ENCODE measurements around the gene DRD3.
A peak's percentile ranks its signal among the peaks of the same experiment; 100 is the strongest.

Gene DRD3

DNA sequence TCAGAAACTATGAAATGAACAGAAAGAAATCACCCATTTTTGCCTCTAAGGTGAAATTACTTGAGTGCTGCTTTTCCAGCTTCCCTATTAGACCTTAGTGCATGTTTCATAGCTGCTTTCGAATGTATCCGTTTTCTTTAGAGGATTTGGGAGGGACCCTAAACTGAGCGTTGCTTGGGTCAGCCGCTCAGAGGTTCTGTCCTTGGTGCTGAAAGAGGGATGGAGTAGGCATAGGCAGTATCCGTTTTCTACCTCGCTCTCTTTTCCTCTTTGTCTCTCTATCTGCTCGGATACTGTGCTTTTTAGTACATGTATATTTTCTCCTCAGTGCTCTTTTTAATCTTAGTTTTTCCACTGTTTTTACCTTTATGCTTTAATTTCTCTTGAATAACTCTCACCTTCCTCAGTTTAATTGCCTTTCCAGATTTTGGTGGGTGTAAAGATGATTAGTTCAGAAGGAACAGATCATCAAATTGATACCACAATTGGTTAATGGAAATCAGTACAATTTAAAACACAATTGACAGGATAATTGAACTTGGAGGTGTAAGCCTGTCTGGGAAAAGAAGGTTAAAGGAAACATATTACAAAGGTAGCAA is at the start of gene DRD3:
Gene DRD3, minus strand, starts transcription at position 283 of the 599 bp plus-strand sequence. CDS start 7,060 bp downstream, outside the sequence.
- no peaks in the 10 kb centered on the region for H3K36me3 ChIP-seq (ENCODE audit: insufficient read depth, low read length)
- H2AFZ ChIP-seq (ENCODE audit: low read depth, low read length) = no peak within 1 kb of the TSS
- H3K9me3 ChIP-seq (ENCODE audit: low read length) = no peaks in the 10 kb centered on the region

DNA sequence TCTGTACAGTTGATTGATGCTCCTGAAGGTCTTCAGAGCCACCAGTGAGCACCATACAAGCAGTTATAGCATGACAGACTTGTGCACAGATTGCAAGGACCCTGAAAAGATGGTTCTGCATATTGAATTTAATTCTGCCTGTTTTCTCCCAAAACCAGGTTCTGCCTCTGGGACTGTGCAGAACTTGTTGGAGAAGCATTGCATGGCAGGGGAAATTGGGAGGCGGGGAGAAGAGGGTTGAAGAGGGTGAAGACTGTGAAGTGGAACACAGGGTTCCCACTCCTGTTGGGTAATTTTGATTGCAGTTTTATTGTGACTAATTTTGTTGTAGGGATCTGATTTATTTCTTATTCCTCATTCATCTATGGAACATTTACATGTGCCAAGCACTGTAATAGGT is 48.2 kb upstream of the DRD3 start:
- H2AFZ ChIP-seq (ENCODE audit: low read depth, low read length) = no peak overlapping the region
- H3K4me1 ChIP-seq (ENCODE audit: insufficient read depth, low read length) = no peaks in the 10 kb centered on the region
- no peaks in the 10 kb centered on the region for H3K27me3 ChIP-seq (ENCODE audit: insufficient read depth, low read length)
- H3K4me3 ChIP-seq (ENCODE audit: low read length) = no peak overlapping the region
- H3K9me3 ChIP-seq (ENCODE audit: low read length) = peaks cover 2% of the 10 kb centered on the region
- no peaks in the 10 kb centered on the region for H3K36me3 ChIP-seq (ENCODE audit: insufficient read depth, low read length)

More for the DNA sequence above, at the start of gene DRD3:
- no peak within 1 kb of the TSS for H3K4me3 ChIP-seq (ENCODE audit: low read length)
- no peaks in the 10 kb centered on the region for H3K4me1 ChIP-seq (ENCODE audit: insufficient read depth, low read length)
- no peaks in the 10 kb centered on the region for H3K27me3 ChIP-seq (ENCODE audit: insufficient read depth, low read length)

DNA sequence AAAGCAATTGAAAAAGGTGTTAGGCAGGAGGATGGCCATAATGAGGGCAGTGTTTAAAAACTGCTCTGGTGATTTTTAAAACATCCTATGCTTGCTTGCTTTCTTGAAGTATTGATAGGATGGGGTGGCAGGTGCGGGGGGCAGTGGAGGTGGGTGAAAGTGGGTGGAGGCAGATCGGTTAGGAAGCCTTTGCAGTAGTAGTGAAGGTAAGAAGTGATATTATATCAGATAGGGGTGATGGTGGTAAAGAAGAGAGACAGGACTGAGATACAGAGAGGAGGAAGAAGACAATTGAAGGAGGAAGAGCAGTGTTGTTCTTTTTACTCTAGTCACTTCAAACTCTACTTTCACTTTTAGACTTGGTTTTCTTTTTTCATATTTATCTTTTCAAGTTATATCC is 47.5 kb upstream of the DRD3 start:
- no peaks in the 10 kb centered on the region for H3K27me3 ChIP-seq (ENCODE audit: insufficient read depth, low read length)
- peaks cover 2% of the 10 kb centered on the region for H3K9me3 ChIP-seq (ENCODE audit: low read length)
- H2AFZ ChIP-seq (ENCODE audit: low read depth, low read length) = no peak overlapping the region
- no peak overlapping the region for H3K4me3 ChIP-seq (ENCODE audit: low read length)
- H3K4me1 ChIP-seq (ENCODE audit: insufficient read depth, low read length) = no peaks in the 10 kb centered on the region
- H3K36me3 ChIP-seq (ENCODE audit: insufficient read depth, low read length) = no peaks in the 10 kb centered on the region

DNA sequence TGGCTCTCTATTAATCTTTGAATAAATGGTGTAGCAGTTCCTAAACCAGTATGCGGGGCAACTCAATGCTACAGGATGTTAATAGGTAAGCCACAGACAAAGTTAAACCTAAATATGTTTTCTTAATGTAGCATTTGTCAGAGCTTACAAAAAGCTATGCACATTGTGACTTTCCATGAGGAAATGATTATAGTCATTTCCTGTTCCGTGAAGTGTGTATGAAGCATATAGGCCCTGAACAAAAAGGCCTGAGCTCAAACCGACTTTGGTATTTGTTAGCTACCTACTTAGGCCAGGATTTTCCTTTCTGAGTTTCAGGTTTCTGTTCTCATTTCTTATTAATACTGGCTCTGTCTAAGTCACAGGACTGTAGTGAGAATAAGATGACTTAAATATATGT is 44.3 kb upstream of the DRD3 start:
- Histone ChIP-seq H3K36me3 (ENCODE audit: insufficient read depth, low read length) (no peaks in the 10 kb centered on the region), H3K4me3 (ENCODE audit: low read length) (no peak overlapping the region), H3K4me1 (ENCODE audit: insufficient read depth, low read length) (no peaks in the 10 kb centered on the region), H2AFZ (ENCODE audit: low read depth, low read length) (no peak overlapping the region), H3K27me3 (ENCODE audit: insufficient read depth, low read length) (no peaks in the 10 kb centered on the region), H3K9me3 (ENCODE audit: low read length) (peaks cover 2% of the 10 kb centered on the region)

DNA sequence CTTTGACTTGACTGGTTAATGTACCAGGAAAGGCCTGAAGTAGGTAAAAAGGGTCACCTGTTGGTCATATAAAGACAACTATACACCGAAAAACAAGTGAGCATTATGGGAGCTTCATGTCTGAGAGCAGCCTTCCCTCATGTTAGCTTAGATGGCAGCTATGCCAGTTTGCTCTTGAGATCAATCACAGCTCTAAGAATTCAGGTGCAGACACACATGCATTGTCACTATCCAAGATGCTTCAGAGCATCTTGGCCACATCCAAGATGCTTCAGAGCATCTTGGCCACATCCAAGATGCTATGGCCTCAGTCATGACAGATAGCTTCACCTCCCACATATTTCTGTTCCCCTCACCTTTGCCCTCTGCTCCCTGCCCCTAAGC is 43.0 kb upstream of the DRD3 start:
- Histone ChIP-seq H3K4me3 (ENCODE audit: low read length) (no peak overlapping the region), H2AFZ (ENCODE audit: low read depth, low read length) (no peak overlapping the region), H3K36me3 (ENCODE audit: insufficient read depth, low read length) (no peaks in the 10 kb centered on the region), H3K4me1 (ENCODE audit: insufficient read depth, low read length) (no peaks in the 10 kb centered on the region), H3K27me3 (ENCODE audit: insufficient read depth, low read length) (no peaks in the 10 kb centered on the region), H3K9me3 (ENCODE audit: low read length) (peaks cover 2% of the 10 kb centered on the region)

DNA sequence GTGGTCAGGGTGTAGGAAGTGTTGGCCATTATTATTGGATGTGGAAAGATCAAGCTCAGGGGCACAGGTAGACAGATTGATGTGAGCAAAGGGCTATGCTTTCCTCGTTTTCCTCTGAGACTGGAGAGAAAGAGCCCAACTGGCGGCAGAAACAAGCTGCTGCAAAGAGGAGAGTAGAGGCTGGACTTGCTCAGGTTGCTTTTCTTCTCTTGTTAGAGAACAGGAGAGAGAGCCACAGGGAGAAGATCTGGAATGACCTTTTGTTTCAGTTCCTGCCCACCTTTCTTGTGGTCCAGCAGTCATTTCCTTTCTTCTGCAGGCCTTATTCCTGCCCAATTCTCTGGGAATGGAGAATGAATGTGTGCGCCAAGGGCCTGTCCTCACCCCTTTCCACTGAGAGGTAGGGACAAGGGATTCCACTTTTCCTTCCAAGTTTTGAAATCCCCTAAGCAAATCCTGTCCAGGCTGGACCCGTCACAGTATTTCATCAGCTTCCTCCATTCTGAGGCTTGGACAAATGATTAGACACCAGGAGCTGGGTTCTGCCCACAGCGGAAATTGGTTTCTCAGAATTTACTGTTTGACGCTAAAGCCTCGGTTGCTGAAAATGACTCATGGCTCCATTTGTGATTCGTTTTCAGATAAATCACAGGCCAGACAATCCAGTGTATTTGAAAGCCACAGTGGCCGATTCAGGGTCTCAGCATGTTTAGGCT is 42.5 kb upstream of the DRD3 start:
- Histone ChIP-seq H3K36me3 (ENCODE audit: insufficient read depth, low read length) (no peaks in the 10 kb centered on the region), H2AFZ (ENCODE audit: low read depth, low read length) (no peak overlapping the region), H3K27me3 (ENCODE audit: insufficient read depth, low read length) (no peaks in the 10 kb centered on the region), H3K9me3 (ENCODE audit: low read length) (peaks cover 2% of the 10 kb centered on the region), H3K4me3 (ENCODE audit: low read length) (no peak overlapping the region), H3K4me1 (ENCODE audit: insufficient read depth, low read length) (no peaks in the 10 kb centered on the region)

DNA sequence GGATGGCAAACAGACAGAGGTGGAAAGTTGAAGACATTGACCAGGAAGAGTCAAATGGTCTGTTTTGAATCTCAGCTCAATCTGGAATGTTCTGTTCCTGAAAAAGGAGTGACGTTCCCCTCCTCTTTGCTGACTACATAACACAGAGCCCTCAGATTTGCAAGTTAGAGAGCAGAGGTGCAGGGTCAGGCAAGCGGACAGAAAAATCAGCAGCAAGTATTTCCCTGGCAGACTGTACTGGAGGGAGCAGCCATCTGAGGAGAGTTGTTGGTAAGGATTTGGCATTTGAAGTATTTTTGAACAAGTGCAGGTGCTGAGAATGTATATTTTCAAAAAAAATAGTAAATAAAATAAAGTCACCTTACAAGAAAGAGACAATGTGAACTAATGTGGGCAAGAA is 40.9 kb upstream of the DRD3 start:
- no peaks in the 10 kb centered on the region for H3K36me3 ChIP-seq (ENCODE audit: insufficient read depth, low read length)
- H3K4me1 ChIP-seq (ENCODE audit: insufficient read depth, low read length) = peaks cover 4% of the 10 kb centered on the region
- H3K9me3 ChIP-seq (ENCODE audit: low read length) = no peaks in the 10 kb centered on the region
- H3K4me3 ChIP-seq (ENCODE audit: low read length) = no peak overlapping the region
- H3K27me3 ChIP-seq (ENCODE audit: insufficient read depth, low read length) = no peaks in the 10 kb centered on the region
- H2AFZ ChIP-seq (ENCODE audit: low read depth, low read length) = no peak overlapping the region

DNA sequence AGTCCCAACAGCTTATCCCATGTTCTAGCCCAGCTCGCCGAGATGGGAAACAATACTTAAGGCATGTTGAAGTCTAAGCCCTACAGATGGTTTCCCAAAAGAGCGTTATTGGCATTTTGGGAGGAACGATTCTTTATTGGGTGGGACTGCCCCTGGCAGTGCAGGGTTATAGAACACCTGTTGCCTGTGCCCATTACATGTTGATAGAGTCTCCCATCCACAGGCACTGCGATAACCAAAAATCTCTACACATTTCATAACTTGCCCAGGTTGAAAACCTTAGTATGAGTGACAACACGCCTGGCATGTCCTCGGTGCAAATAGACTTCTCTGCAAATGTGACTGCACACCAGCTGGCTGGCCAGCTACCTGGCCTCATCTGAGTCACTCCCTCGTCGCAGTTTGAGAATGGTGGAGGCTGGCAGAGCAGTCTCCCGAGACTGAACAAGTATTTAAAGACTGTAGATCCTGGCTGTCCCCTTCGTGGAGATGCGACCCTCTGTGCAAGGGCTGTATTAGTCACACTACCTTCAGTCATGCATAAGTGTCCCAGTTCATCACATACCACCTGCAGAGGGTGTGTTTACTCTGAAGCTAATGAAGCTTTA is 39.8 kb upstream of the DRD3 start:
- no peak overlapping the region for H3K4me3 ChIP-seq (ENCODE audit: low read length)
- no peaks in the 10 kb centered on the region for H3K9me3 ChIP-seq (ENCODE audit: low read length)
- no peaks in the 10 kb centered on the region for H3K27me3 ChIP-seq (ENCODE audit: insufficient read depth, low read length)
- no peak overlapping the region for H2AFZ ChIP-seq (ENCODE audit: low read depth, low read length)
- H3K36me3 ChIP-seq (ENCODE audit: insufficient read depth, low read length) = no peaks in the 10 kb centered on the region
- H3K4me1 ChIP-seq (ENCODE audit: insufficient read depth, low read length) = peaks cover 13% of the 10 kb centered on the region

DNA sequence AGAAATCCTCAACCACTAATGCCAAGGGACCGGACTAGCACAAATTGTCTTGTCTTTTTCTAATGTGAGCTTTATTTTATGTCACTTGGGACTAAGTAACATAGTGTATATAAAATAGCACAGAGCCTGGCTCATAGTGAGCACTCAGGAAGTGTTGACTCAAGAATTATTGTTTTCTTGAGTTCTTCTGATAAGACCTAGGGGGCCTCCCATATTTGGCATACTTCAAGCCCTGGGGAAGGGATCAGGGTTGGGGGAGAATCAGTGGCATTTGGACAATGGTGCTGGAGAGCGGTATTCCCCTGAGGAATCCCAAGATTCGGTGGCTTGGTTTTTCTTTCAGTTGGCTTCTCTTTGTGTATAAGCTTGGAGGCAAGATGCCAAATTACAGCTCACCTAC is 39.2 kb upstream of the DRD3 start:
- no peaks in the 10 kb centered on the region for H3K36me3 ChIP-seq (ENCODE audit: insufficient read depth, low read length)
- H3K27me3 ChIP-seq (ENCODE audit: insufficient read depth, low read length) = no peaks in the 10 kb centered on the region
- H3K4me3 ChIP-seq (ENCODE audit: low read length) = no peak overlapping the region
- no peak overlapping the region for H2AFZ ChIP-seq (ENCODE audit: low read depth, low read length)
- peaks cover 20% of the 10 kb centered on the region for H3K4me1 ChIP-seq (ENCODE audit: insufficient read depth, low read length)
- no peaks in the 10 kb centered on the region for H3K9me3 ChIP-seq (ENCODE audit: low read length)

DNA sequence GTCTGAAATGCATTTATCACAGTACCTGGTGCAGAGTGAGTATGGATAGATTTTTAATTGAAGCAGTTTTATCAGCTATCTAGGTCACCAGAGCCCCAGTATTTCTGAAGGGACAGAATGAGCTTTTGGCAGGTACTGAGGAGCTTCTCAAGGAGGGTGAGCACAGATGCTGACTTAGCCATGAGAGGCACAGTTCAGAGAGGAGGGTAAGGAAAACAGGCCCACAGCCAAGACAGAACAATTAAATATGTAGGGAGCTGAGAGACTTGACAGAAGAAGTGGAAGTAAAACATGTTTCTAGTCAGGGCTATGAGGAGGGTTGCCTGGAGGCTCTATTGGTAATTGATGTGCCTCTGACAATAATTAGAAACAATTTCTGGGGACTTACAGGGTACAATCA is 38.4 kb upstream of the DRD3 start:
- no peaks in the 10 kb centered on the region for H3K9me3 ChIP-seq (ENCODE audit: low read length)
- H2AFZ ChIP-seq (ENCODE audit: low read depth, low read length) = no peak overlapping the region
- H3K36me3 ChIP-seq (ENCODE audit: insufficient read depth, low read length) = no peaks in the 10 kb centered on the region
- H3K27me3 ChIP-seq (ENCODE audit: insufficient read depth, low read length) = no peaks in the 10 kb centered on the region
- H3K4me1 ChIP-seq (ENCODE audit: insufficient read depth, low read length) = peaks cover 20% of the 10 kb centered on the region
- H3K4me3 ChIP-seq (ENCODE audit: low read length) = no peak overlapping the region

DNA sequence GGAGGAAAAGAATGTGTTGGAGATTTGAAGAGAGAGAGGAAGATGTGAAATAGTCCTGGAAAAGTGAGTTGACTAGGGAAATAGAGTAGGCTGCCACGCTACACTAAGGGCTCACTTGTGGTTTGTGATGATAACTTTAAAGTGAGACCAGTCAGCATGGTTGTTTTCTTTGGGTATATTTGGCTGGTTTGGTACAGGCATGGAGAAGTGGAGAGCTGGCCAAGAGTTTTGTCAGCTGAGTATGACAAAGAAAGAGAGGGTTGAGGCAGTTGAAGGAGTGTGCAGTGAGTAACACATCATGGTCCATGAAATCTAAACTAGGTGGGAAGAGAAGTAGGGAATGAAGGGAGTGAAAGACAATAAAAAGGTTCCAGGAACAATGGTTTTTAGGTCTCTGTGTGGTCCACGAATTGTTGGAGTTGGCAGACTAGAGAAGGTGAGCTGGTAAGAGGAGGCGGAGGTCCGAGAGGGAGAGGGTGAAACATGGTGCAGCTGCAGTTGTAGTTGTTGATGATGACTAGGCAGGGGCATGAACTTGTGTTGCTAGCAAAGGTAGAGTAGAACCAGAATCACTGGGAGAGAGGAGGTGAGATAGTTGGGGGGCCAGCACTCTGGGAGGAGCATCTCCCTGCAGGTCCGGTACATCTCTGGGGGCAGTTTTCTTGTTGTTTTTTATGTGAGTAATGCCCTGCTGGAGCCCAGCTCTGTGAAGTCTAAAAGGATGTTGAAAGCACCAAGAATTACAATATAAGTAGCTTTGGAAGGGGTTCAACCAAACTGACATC is 37.5 kb upstream of the DRD3 start:
- H3K4me3 ChIP-seq (ENCODE audit: low read length) = no peak overlapping the region
- no peak overlapping the region for H2AFZ ChIP-seq (ENCODE audit: low read depth, low read length)
- H3K27me3 ChIP-seq (ENCODE audit: insufficient read depth, low read length) = no peaks in the 10 kb centered on the region
- H3K9me3 ChIP-seq (ENCODE audit: low read length) = no peaks in the 10 kb centered on the region
- H3K36me3 ChIP-seq (ENCODE audit: insufficient read depth, low read length) = no peaks in the 10 kb centered on the region
- peaks cover 20% of the 10 kb centered on the region for H3K4me1 ChIP-seq (ENCODE audit: insufficient read depth, low read length)

DNA sequence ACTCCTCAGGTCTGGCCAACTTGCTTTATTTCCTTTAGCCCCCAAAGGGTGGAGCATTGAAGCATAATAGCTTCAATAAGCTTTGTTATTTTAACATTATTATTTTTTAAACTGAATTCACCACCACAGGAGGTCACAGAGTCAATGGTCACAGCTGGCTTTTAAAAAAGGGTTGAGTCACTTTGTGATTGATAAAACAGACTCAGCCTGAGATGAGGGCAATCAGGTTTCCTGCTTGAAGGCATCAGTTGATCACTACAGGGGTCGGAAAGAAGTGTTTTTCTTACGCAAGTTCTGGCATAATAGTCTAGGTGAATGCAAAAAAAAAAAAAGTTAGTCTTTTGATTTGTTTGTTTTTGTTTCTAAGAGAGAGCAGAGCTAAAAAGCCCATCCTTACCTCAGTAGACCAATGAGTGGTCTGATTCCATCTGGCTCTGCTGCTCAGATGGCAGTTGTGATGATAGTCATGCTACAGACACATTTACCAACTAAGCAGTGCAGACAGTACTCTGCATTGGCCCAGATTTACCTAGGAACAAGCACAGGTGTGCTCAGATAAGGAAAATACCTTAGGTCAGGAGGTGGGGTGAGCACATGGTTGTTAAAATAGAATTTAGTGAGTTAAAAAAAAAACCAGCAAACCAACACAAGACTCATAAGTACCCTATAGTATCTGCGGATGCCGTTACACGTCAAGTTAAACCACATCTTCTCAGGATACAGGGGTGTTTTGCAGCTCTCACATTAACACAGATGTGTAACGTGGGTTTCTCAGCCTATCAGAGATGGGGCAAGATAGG is 35.9 kb upstream of the DRD3 start:
- Histone ChIP-seq H3K4me3 (ENCODE audit: low read length) (peak overlapping the region; percentile 42), H3K4me1 (ENCODE audit: insufficient read depth, low read length) (peaks cover 20% of the 10 kb centered on the region), H2AFZ (ENCODE audit: low read depth, low read length) (peak overlapping the region; percentile 35), H3K36me3 (ENCODE audit: insufficient read depth, low read length) (no peaks in the 10 kb centered on the region), H3K9me3 (ENCODE audit: low read length) (no peaks in the 10 kb centered on the region), H3K27me3 (ENCODE audit: insufficient read depth, low read length) (no peaks in the 10 kb centered on the region)
